ENCODE data around the gene TBX6.
"Not testable (repeated sequence)": the region's sequence is repeated elsewhere in the genome, so short reads cannot be mapped to it uniquely, and the experiment has no call there.

The TBX6 gene

GRCh38 chr16:30119428-30119827 lies 27.7 kb upstream of the TBX6 start:
- Mint-ChIP-seq H3K9me3 (no peaks in the 10 kb centered on the region), H3K27ac (no peak overlapping the region), H3K27me3 (ENCODE audit: low read depth) (no peaks in the 10 kb centered on the region), H3K4me1 (ENCODE audit: low read depth) (peaks cover 21% of the 10 kb centered on the region), H3K36me3 (ENCODE audit: low read depth) (peaks cover 7% of the 10 kb centered on the region), H3K4me3 (no peak overlapping the region)

- H3K27ac Mint-ChIP-seq: no peak overlapping the region
- H3K4me1 Mint-ChIP-seq (ENCODE audit: low read depth): peaks cover 25% of the 10 kb centered on the region
- H3K36me3 Mint-ChIP-seq (ENCODE audit: low read depth): peaks cover 8% of the 10 kb centered on the region
These were observed 26.0 kb upstream of the TBX6 start for GRCh38 chr16:30117768-30118167.

GRCh38 chr16:30116291-30117207 lies 24.8 kb upstream of the TBX6 start:
- no peaks in the 10 kb centered on the region for H3K27me3 Mint-ChIP-seq (ENCODE audit: low read depth)
- H3K4me1 Mint-ChIP-seq (ENCODE audit: low read depth): peaks cover 19% of the 10 kb centered on the region
- no peaks in the 10 kb centered on the region for H3K9me3 Mint-ChIP-seq
- peaks cover 13% of the 10 kb centered on the region for H3K36me3 Mint-ChIP-seq (ENCODE audit: low read depth)
- no peak overlapping the region for H3K4me3 Mint-ChIP-seq
- no peak overlapping the region for H3K27ac Mint-ChIP-seq

More at GRCh38 chr16:30117768-30118167, 26.0 kb upstream of the TBX6 start:
- Mint-ChIP-seq H3K27me3 (ENCODE audit: low read depth) (no peaks in the 10 kb centered on the region), H3K9me3 (no peaks in the 10 kb centered on the region), H3K4me3 (no peak overlapping the region)

- peaks cover 11% of the 10 kb centered on the region for H3K4me1 Mint-ChIP-seq (ENCODE audit: low read depth)
- H3K4me3 Mint-ChIP-seq: no peak overlapping the region
- no peaks in the 10 kb centered on the region for H3K9me3 Mint-ChIP-seq
- H3K27ac Mint-ChIP-seq: no peak overlapping the region
- peaks cover 16% of the 10 kb centered on the region for H3K36me3 Mint-ChIP-seq (ENCODE audit: low read depth)
- H3K27me3 Mint-ChIP-seq (ENCODE audit: low read depth): no peaks in the 10 kb centered on the region
These were observed 23.5 kb upstream of the TBX6 start for GRCh38 chr16:30115238-30115637.

GRCh38 chr16:30114833-30115232 lies 23.1 kb upstream of the TBX6 start:
- Mint-ChIP-seq H3K36me3 (ENCODE audit: low read depth) (peaks cover 16% of the 10 kb centered on the region), H3K4me1 (ENCODE audit: low read depth) (peaks cover 11% of the 10 kb centered on the region)
- H3K9me3 Mint-ChIP-seq; H3K27ac Mint-ChIP-seq; H3K4me3 Mint-ChIP-seq; H3K27me3 Mint-ChIP-seq (ENCODE audit: low read depth): not testable (repeated sequence)

GRCh38 chr16:30114411-30114810 lies 22.7 kb upstream of the TBX6 start:
- Mint-ChIP-seq H3K36me3 (ENCODE audit: low read depth) (peaks cover 14% of the 10 kb centered on the region), H3K4me1 (ENCODE audit: low read depth) (peaks cover 11% of the 10 kb centered on the region), H3K27ac (no peak overlapping the region), H3K4me3 (no peak overlapping the region), H3K27me3 (ENCODE audit: low read depth) (no peaks in the 10 kb centered on the region), H3K9me3 (no peaks in the 10 kb centered on the region)

- Mint-ChIP-seq H3K9me3 (no peaks in the 10 kb centered on the region), H3K27ac (no peak overlapping the region), H3K4me3 (no peak overlapping the region), H3K27me3 (ENCODE audit: low read depth) (no peaks in the 10 kb centered on the region), H3K36me3 (ENCODE audit: low read depth) (peaks cover 11% of the 10 kb centered on the region), H3K4me1 (ENCODE audit: low read depth) (peaks cover 11% of the 10 kb centered on the region)
These were observed 22.1 kb upstream of the TBX6 start for GRCh38 chr16:30113711-30114333.

- Mint-ChIP-seq H3K27me3 (ENCODE audit: low read depth) (no peaks in the 10 kb centered on the region), H3K27ac (peak within 1 kb of the TSS; percentile 70), H3K36me3 (ENCODE audit: low read depth) (peaks cover 10% of the 10 kb centered on the region), H3K4me3 (no peak within 1 kb of the TSS), H3K9me3 (no peaks in the 10 kb centered on the region), H3K4me1 (ENCODE audit: low read depth) (peaks cover 11% of the 10 kb centered on the region)
These were observed 21.4 kb upstream of the TBX6 start, which contains the start of gene GDPD3 for GRCh38 chr16:30113031-30113710. TSS of gene GDPD3 (minus strand) at chr16:30113537. CDS start at chr16:30113478, 59 bp downstream.

- H3K4me3 Mint-ChIP-seq: no peak overlapping the region
- H3K9me3 Mint-ChIP-seq: no peaks in the 10 kb centered on the region
- no peak overlapping the region for H3K27ac Mint-ChIP-seq
- H3K4me1 Mint-ChIP-seq (ENCODE audit: low read depth): peaks cover 11% of the 10 kb centered on the region
- peaks cover 11% of the 10 kb centered on the region for H3K36me3 Mint-ChIP-seq (ENCODE audit: low read depth)
- no peaks in the 10 kb centered on the region for H3K27me3 Mint-ChIP-seq (ENCODE audit: low read depth)
These were observed 20.7 kb upstream of the TBX6 start for GRCh38 chr16:30112197-30113030.

GRCh38 chr16:30110661-30111060 lies 18.9 kb upstream of the TBX6 start:
- Mint-ChIP-seq H3K36me3 (ENCODE audit: low read depth) (peaks cover 15% of the 10 kb centered on the region), H3K4me1 (ENCODE audit: low read depth) (peaks cover 11% of the 10 kb centered on the region)

GRCh38 chr16:30108059-30108850 lies 16.5 kb upstream of the TBX6 start:
- no peaks in the 10 kb centered on the region for H3K9me3 Mint-ChIP-seq
- H3K36me3 Mint-ChIP-seq (ENCODE audit: low read depth): peaks cover 28% of the 10 kb centered on the region
- H3K4me1 Mint-ChIP-seq (ENCODE audit: low read depth): peaks cover 6% of the 10 kb centered on the region
- no peak overlapping the region for H3K27ac Mint-ChIP-seq
- no peak overlapping the region for H3K4me3 Mint-ChIP-seq
- no peaks in the 10 kb centered on the region for H3K27me3 Mint-ChIP-seq (ENCODE audit: low read depth)

More at GRCh38 chr16:30110661-30111060, 18.9 kb upstream of the TBX6 start:
- Mint-ChIP-seq H3K4me3 (no peak overlapping the region), H3K27me3 (ENCODE audit: low read depth) (no peaks in the 10 kb centered on the region), H3K9me3 (no peaks in the 10 kb centered on the region), H3K27ac (no peak overlapping the region)

- no peak overlapping the region for H3K4me3 Mint-ChIP-seq
- H3K36me3 Mint-ChIP-seq (ENCODE audit: low read depth): peaks cover 28% of the 10 kb centered on the region
- peak overlapping the region; percentile 6 for H3K27ac Mint-ChIP-seq
- no peaks in the 10 kb centered on the region for H3K4me1 Mint-ChIP-seq (ENCODE audit: low read depth)
- H3K9me3 Mint-ChIP-seq: peaks cover 4% of the 10 kb centered on the region
- no peaks in the 10 kb centered on the region for H3K27me3 Mint-ChIP-seq (ENCODE audit: low read depth)
These were observed 12.8 kb upstream of the TBX6 start for GRCh38 chr16:30104492-30104891.

- Mint-ChIP-seq H3K27me3 (ENCODE audit: low read depth) (no peaks in the 10 kb centered on the region), H3K9me3 (peaks cover 4% of the 10 kb centered on the region), H3K4me1 (ENCODE audit: low read depth) (no peaks in the 10 kb centered on the region), H3K4me3 (no peak overlapping the region), H3K36me3 (ENCODE audit: low read depth) (peaks cover 28% of the 10 kb centered on the region), H3K27ac (peak overlapping the region; percentile 6)
These were observed 12.4 kb upstream of the TBX6 start for GRCh38 chr16:30104090-30104489.
